ENCODE measurements around the gene S100P. TPM values are rescaled to one million over a fixed set of nuclear protein-coding genes. Genes with fewer than 3 reads are reported as not detected.

S100P gene
- total RNA-seq, 1 donor from 2014 or later: not detected

GRCh38 chr4:6655924-6656323, 37.8 kb upstream of the S100P start:
- Histone ChIP-seq H3K27ac (no peak overlapping the region), H3K27me3 (no peaks in the 10 kb centered on the region), H3K36me3 (no peaks in the 10 kb centered on the region), H3K4me1 (peaks cover 4 to 6% of the 10 kb centered on the region in 2 donors), H3K9me3 (no peaks in the 10 kb centered on the region), H3K4me3 (no peak overlapping the region)
- no peak for TF ChIP-seq CTCF (IDR thresholded peaks at IDR 0.05)
- no peak for DNase-seq (ENCODE audit: low spot score in 2 of 2)
- intact Hi-C loops (cut with DNase I): no loop called here

- H3K27me3 ChIP-seq: no peaks in the 10 kb centered on the region
- H3K4me1 ChIP-seq: peaks cover 4 to 6% of the 10 kb centered on the region in 2 donors
- H3K27ac ChIP-seq: peak overlapping the region in 1 of 2 donors; percentile 76
- no peaks in the 10 kb centered on the region for H3K9me3 ChIP-seq
- no peaks in the 10 kb centered on the region for H3K36me3 ChIP-seq
- no peak overlapping the region for H3K4me3 ChIP-seq
- no peak for TF ChIP-seq CTCF (IDR thresholded peaks at IDR 0.05)
- intact Hi-C loops (cut with DNase I): loop anchor here (2.0 kb wide), 1 partner anchor 17 kb away; a partner anchor contains a TSS
- DNase-seq (ENCODE audit: low spot score in 2 of 2): no peak
These were observed 36.2 kb upstream of the S100P start for GRCh38 chr4:6657242-6658208.

- Histone ChIP-seq H3K27ac (peak overlapping the region; percentile 76 to 88), H3K4me1 (peaks cover 4 to 6% of the 10 kb centered on the region in 2 donors), H3K4me3 (peak overlapping the region; percentile 62 to 69), H3K36me3 (no peaks in the 10 kb centered on the region), H3K27me3 (no peaks in the 10 kb centered on the region), H3K9me3 (no peaks in the 10 kb centered on the region)
- no peak for TF ChIP-seq CTCF (IDR thresholded peaks at IDR 0.05)
- intact Hi-C loops (cut with DNase I): loop anchor here (2.0 kb wide), 1 partner anchor 17 kb away; a partner anchor contains a TSS
- no peak for DNase-seq (ENCODE audit: low spot score in 2 of 2)
These were observed 35.5 kb upstream of the S100P start for GRCh38 chr4:6658209-6658595.

- peak overlapping the region; percentile 76 to 88 for H3K27ac ChIP-seq
- H3K4me3 ChIP-seq: peak overlapping the region; percentile 62 to 69
- no peaks in the 10 kb centered on the region for H3K9me3 ChIP-seq
- intact Hi-C loops (cut with DNase I): loop anchor here (2.0 kb wide), 1 partner anchor 16 kb away; a partner anchor contains a TSS
- peaks cover 4 to 6% of the 10 kb centered on the region in 2 donors for H3K4me1 ChIP-seq
- TF ChIP-seq CTCF (IDR thresholded peaks at IDR 0.05): no peak
- H3K36me3 ChIP-seq: no peaks in the 10 kb centered on the region
- no peak for DNase-seq (ENCODE audit: low spot score in 2 of 2)
- H3K27me3 ChIP-seq: no peaks in the 10 kb centered on the region
These were observed 35.0 kb upstream of the S100P start for GRCh38 chr4:6658597-6659075.

GRCh38 chr4:6659897-6660296, 33.8 kb upstream of the S100P start:
- no peak for DNase-seq (ENCODE audit: low spot score in 2 of 2)
- no peaks in the 10 kb centered on the region for H3K27me3 ChIP-seq
- no peaks in the 10 kb centered on the region for H3K36me3 ChIP-seq
- H3K4me1 ChIP-seq: peaks cover 4 to 6% of the 10 kb centered on the region in 2 donors
- TF ChIP-seq CTCF (IDR thresholded peaks at IDR 0.05): no peak
- no peak overlapping the region for H3K27ac ChIP-seq
- intact Hi-C loops (cut with DNase I): loop anchor here (2.0 kb wide), 1 partner anchor 15 kb away; a partner anchor contains a TSS
- H3K9me3 ChIP-seq: no peaks in the 10 kb centered on the region
- no peak overlapping the region for H3K4me3 ChIP-seq
